Measurements from ENCODE around the gene YY1. TPM values are rescaled to one million over a fixed set of nuclear protein-coding genes. Genes with fewer than 3 reads are reported as not detected.

YY1 gene
- total and polyA plus RNA-seq, 9 of the 15 experiments (the other 6 are each of a cell fraction or from before 2014, with no cell fraction given): 20.8 to 74.2 (median 46.7) TPM

GRCh38 chr14:100203962-100204834, 34.7 kb upstream of the YY1 start:
- Histone ChIP-seq H3K4me3 (no peak overlapping the region), H4K20me1 (replicated peaks; ENCODE audit: control insufficient read depth, insufficient read depth, low read length) (no peaks in the 10 kb centered on the region), H3K9me1 (ENCODE audit: control insufficient read depth, insufficient read depth, low read length) (no peaks in the 10 kb centered on the region), H3K27ac (ENCODE audit: extremely low read depth, low read depth, low read length) (no peak overlapping the region), H3K9me3 (replicated peaks; ENCODE audit: control insufficient read depth, insufficient read depth, low read depth, low read length) (no peaks in the 10 kb centered on the region; the same call in 1 of the 2 replicates), H3K27me3 (ENCODE audit: control insufficient read depth in 2 of 2, insufficient read depth in 2 of 2, low read length in 2 of 2) (no peaks in the 10 kb centered on the region), H3K9ac (ENCODE audit: insufficient read depth in 1 of 2, low read depth in 2 of 2, low read length in 2 of 2) (no peak overlapping the region), H3K4me2 (ENCODE audit: insufficient read depth, low read length) (no peak overlapping the region), H3K36me3 (ENCODE audit: control insufficient read depth, insufficient read depth, low read length) (no peaks in the 10 kb centered on the region), H2AFZ (ENCODE audit: low read depth, low read length) (0 out of 2 replicates have a peak overlapping the region, but pooled peaks have one; percentile 24), H3K79me2 (ENCODE audit: control insufficient read depth, insufficient read depth, low read length) (no peaks in the 10 kb centered on the region), H3K4me1 (replicated peaks in 1 of 2; ENCODE audit: control insufficient read depth in 2 of 2, insufficient read depth in 2 of 2, low read length in 2 of 2) (peaks cover 0 to 4% of the 10 kb centered on the region in 2 experiments; a peak in 1 of 5 replicates)
- DNase-seq (ENCODE audit: extremely low read depth in 1 of 4, low spot score in 3 of 4): no peak
- WGBS (ENCODE audit: insufficient coverage, low coverage, missing lambda C conversion rate): 45% methylated on average over 3 of the region's 4 CpGs
- CTCF ChIA-PET (ENCODE audit: low intra/inter-chr PET ratio): no interaction called here
- ATAC-seq: no peak
- intact Hi-C loops (cut with micrococcal nuclease): no loop called here
- no TSS peak for BruUV-seq (replicated peaks)
- in situ Hi-C loops (cut with MboI): no loop called here
- FAIRE-seq: no peak
- POLR2A ChIA-PET: interaction anchor here (1.2 kb wide), 1 partner anchor 9 kb away, joined by 3 read pairs; no protein-coding TSS in a partner anchor
- TF ChIP-seq NKRF (IDR thresholded peaks at IDR 0.05; ENCODE audit: borderline replicate concordance) (no peak), RAD51 (IDR thresholded peaks at IDR 0.05; ENCODE audit: borderline replicate concordance, low read depth) (no peak), HNRNPK (IDR thresholded peaks at IDR 0.05; ENCODE audit: low read depth, low read length, poor library complexity, severe bottlenecking) (no peak), SNIP1 (IDR thresholded peaks at IDR 0.05; ENCODE audit: low read depth) (no peak), EWSR1 (IDR thresholded peaks at IDR 0.05; ENCODE audit: borderline replicate concordance, low read depth, partially characterized antibody) (no peak), CHCHD3 (CRISPR knock-in tag; IDR thresholded peaks at IDR 0.05) (no peak), PML (IDR thresholded peaks at IDR 0.05; ENCODE audit: low read length) (no peak), GTF2A2 (tag; IDR thresholded peaks at IDR 0.05) (no peak), EHMT2 (IDR thresholded peaks at IDR 0.05) (no peak), TCF3 (CRISPR knock-in tag; IDR thresholded peaks at IDR 0.05) (no peak), ZNF324 (CRISPR knock-in tag; IDR thresholded peaks at IDR 0.05) (no peak), MAFF (IDR thresholded peaks at IDR 0.05; ENCODE audit: low read length) (no peak), ZNF398 (CRISPR knock-in tag; IDR thresholded peaks at IDR 0.05) (no peak), NR4A1 (CRISPR knock-in tag; IDR thresholded peaks at IDR 0.05) (no peak), NR4A1 (tag; IDR thresholded peaks at IDR 0.05) (no peak), HDAC1 (IDR thresholded peaks at IDR 0.05) (no peak), HMGXB4 (CRISPR knock-in tag; IDR thresholded peaks at IDR 0.05) (no peak), STAT5A (IDR thresholded peaks at IDR 0.05; ENCODE audit: borderline replicate concordance, low read length) (no peak)
